ENCODE results near the gene CCL11. TPM values are rescaled to one million over a fixed set of nuclear protein-coding genes. Genes with fewer than 3 reads are reported as not detected.
"Not testable (repeated sequence)": the region's sequence is repeated elsewhere in the genome, so short reads cannot be mapped to it uniquely, and the experiment has no call there.

CCL11 gene
- total RNA-seq, 1 experiment from 2014 or later: not detected

- no peak for DNase-seq (ENCODE audit: low spot score)
Observed at GRCh38 chr17:34307110-34307509, 21.6 kb downstream of the CCL11 start.

- no peak for DNase-seq (ENCODE audit: low spot score)
Observed at GRCh38 chr17:34308371-34308770, 22.8 kb downstream of the CCL11 start.

- no peak for DNase-seq (ENCODE audit: low spot score)
Observed at GRCh38 chr17:34311291-34311690, 25.7 kb downstream of the CCL11 start.

GRCh38 chr17:34312080-34312479 lies 26.5 kb downstream of the CCL11 start:
- DNase-seq (ENCODE audit: low spot score): no peak

GRCh38 chr17:34313164-34313563 lies 27.6 kb downstream of the CCL11 start:
- no peak for DNase-seq (ENCODE audit: low spot score)

- no peak for DNase-seq (ENCODE audit: low spot score)
Observed at GRCh38 chr17:34314279-34314678, 28.7 kb downstream of the CCL11 start.

- DNase-seq (ENCODE audit: low spot score): peak; percentile 33
Observed at GRCh38 chr17:34318474-34318873, 32.9 kb downstream of the CCL11 start.

- no peak for DNase-seq (ENCODE audit: low spot score)
Observed at GRCh38 chr17:34319039-34319483, 33.5 kb downstream of the CCL11 start, which contains the start of gene CCL8. CCL8 (plus strand) TSS chr17:34319435; CDS start chr17:34319502, 67 bp downstream.

GRCh38 chr17:34321964-34322363 lies 36.4 kb downstream of the CCL11 start:
- no peak for DNase-seq (ENCODE audit: low spot score)

GRCh38 chr17:34327580-34327979 lies 42.0 kb downstream of the CCL11 start:
- DNase-seq (ENCODE audit: low spot score): not testable (repeated sequence)

GRCh38 chr17:34337701-34338100 lies 52.2 kb downstream of the CCL11 start:
- no peak for DNase-seq (ENCODE audit: low spot score)

Other genes starting within 250 kb of the CCL11 start
- gene CCL2, start 30.5 kb upstream of the CCL11 start, total RNA-seq (2014; rRNA removed; shearing (Covaris generic)): not detected in 2 replicates
- not detected in 2 replicates for gene CCL7, start 15.5 kb upstream of the CCL11 start, total RNA-seq (2014; rRNA removed; shearing (Covaris generic))
- gene CCL8, start 33.7 kb downstream of the CCL11 start, total RNA-seq (2014; rRNA removed; shearing (Covaris generic)): not detected in 2 replicates
- gene CCL13, start 70.7 kb downstream of the CCL11 start, total RNA-seq (2014; rRNA removed; shearing (Covaris generic)): not detected in 2 replicates
- not detected in 2 replicates for gene CCL1, start 77.5 kb downstream of the CCL11 start, total RNA-seq (2014; rRNA removed; shearing (Covaris generic))